GM15510 (cell line): ENCODE measurements around the gene HPCAL1.

Experiments
- POLR2A ChIP-seq: IDR thresholded peaks from 3 replicates; pipeline ENCODE4 v1.6.1; 2011; ENCODE audit warnings: borderline replicate concordance; ENCODE audit not compliant: insufficient read length; ENCODE audit errors: extremely low read depth

HPCAL1 gene

GRCh38 chr2:10388954-10389560 is 86.4 kb downstream of the HPCAL1 start:
- no peak for TF ChIP-seq POLR2A

- no peak for TF ChIP-seq POLR2A
These were observed 86.9 kb downstream of the HPCAL1 start for GRCh38 chr2:10389573-10389972.

- TF ChIP-seq POLR2A: no peak
These were observed 87.7 kb downstream of the HPCAL1 start for GRCh38 chr2:10390369-10390801.

GRCh38 chr2:10392100-10392499 is 89.4 kb downstream of the HPCAL1 start:
- TF ChIP-seq POLR2A: no peak

GRCh38 chr2:10392548-10392947 is 89.8 kb downstream of the HPCAL1 start:
- no peak for TF ChIP-seq POLR2A

- no peak for TF ChIP-seq POLR2A
These were observed 90.4 kb downstream of the HPCAL1 start for GRCh38 chr2:10392951-10393639.

GRCh38 chr2:10393640-10393982 is 90.9 kb downstream of the HPCAL1 start:
- no peak for TF ChIP-seq POLR2A

GRCh38 chr2:10395893-10396292 is 93.2 kb downstream of the HPCAL1 start:
- no peak for TF ChIP-seq POLR2A

GRCh38 chr2:10396464-10396863 is 93.8 kb downstream of the HPCAL1 start:
- no peak for TF ChIP-seq POLR2A

GRCh38 chr2:10397297-10397875 is 94.7 kb downstream of the HPCAL1 start:
- TF ChIP-seq POLR2A: no peak

GRCh38 chr2:10397878-10398277 is 95.2 kb downstream of the HPCAL1 start:
- TF ChIP-seq POLR2A: no peak

GRCh38 chr2:10398496-10398895 is 95.8 kb downstream of the HPCAL1 start:
- no peak for TF ChIP-seq POLR2A

GRCh38 chr2:10399358-10399757 is 96.7 kb downstream of the HPCAL1 start:
- no peak for TF ChIP-seq POLR2A

- TF ChIP-seq POLR2A: no peak
These were observed 97.3 kb downstream of the HPCAL1 start for GRCh38 chr2:10400002-10400401.

GRCh38 chr2:10400568-10400977 is 97.9 kb downstream of the HPCAL1 start:
- no peak for TF ChIP-seq POLR2A

GRCh38 chr2:10400978-10401951 is 98.6 kb downstream of the HPCAL1 start:
- TF ChIP-seq POLR2A: no peak

- TF ChIP-seq POLR2A: no peak
These were observed 99.4 kb downstream of the HPCAL1 start for GRCh38 chr2:10402062-10402585.
